ENCODE data around the gene MYO7A. TPM values are rescaled to one million over a fixed set of nuclear protein-coding genes. Genes with fewer than 3 reads are reported as not detected.

MYO7A gene
- total RNA-seq, 1 donor from 2014 or later, result 2.2 TPM

DNA sequence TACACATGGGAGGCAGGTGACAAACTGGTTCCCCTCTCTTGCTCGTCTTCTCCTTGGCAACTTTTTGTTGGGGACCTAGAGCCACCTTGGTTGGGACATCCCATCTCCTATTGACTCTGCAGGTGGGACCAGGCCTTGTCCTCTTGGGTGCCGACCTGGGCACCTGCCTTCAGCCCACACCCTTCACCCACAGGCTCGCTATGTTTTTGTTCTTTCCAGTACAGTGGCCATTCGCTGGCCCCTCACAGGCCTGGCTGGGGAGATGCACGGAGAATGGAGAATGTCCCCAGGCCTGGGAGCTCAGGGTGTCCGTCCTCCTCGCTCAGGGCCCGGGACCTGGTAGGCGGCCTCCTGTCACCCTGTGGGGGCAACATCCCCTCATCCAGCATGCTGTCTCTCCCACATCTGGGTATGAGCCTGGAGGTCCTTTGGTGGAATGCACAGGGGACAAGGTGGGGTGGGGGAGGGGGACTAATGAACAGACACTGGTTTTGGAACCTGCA lies 40.3 kb upstream of the MYO7A start:
- H3K27ac Mint-ChIP-seq, result no peak overlapping the region
- H3K27me3 Mint-ChIP-seq (ENCODE audit: low read depth), result no peaks in the 10 kb centered on the region
- peaks cover 12% of the 10 kb centered on the region for H3K4me1 Mint-ChIP-seq
- H3K4me3 Mint-ChIP-seq, result no peak overlapping the region
- TF ChIP-seq CTCF (IDR thresholded peaks at IDR 0.05; ENCODE audit: unreplicated experiment), result no peak
- no peak for DNase-seq (ENCODE audit: low spot score in 2 of 2, unreplicated experiment in 2 of 2)
- H3K9me3 Mint-ChIP-seq, result no peaks in the 10 kb centered on the region
- no peaks in the 10 kb centered on the region for H3K36me3 Mint-ChIP-seq

GRCh38 chr11:77088236-77089003 lies 39.6 kb upstream of the MYO7A start:
- Mint-ChIP-seq H3K4me1 (peaks cover 12% of the 10 kb centered on the region), H3K27ac (peak overlapping the region; percentile 39), H3K36me3 (no peaks in the 10 kb centered on the region), H3K9me3 (no peaks in the 10 kb centered on the region), H3K27me3 (ENCODE audit: low read depth) (no peaks in the 10 kb centered on the region), H3K4me3 (no peak overlapping the region)
- no peak for DNase-seq (ENCODE audit: low spot score in 2 of 2, unreplicated experiment in 2 of 2)
- no peak for TF ChIP-seq CTCF (IDR thresholded peaks at IDR 0.05; ENCODE audit: unreplicated experiment)

- H3K36me3 Mint-ChIP-seq, result no peaks in the 10 kb centered on the region
- peaks cover 12% of the 10 kb centered on the region for H3K4me1 Mint-ChIP-seq
- TF ChIP-seq CTCF (IDR thresholded peaks at IDR 0.05; ENCODE audit: unreplicated experiment), result no peak
- no peaks in the 10 kb centered on the region for H3K9me3 Mint-ChIP-seq
- no peak for DNase-seq (ENCODE audit: low spot score in 2 of 2, unreplicated experiment in 2 of 2)
- no peaks in the 10 kb centered on the region for H3K27me3 Mint-ChIP-seq (ENCODE audit: low read depth)
- no peak overlapping the region for H3K27ac Mint-ChIP-seq
- H3K4me3 Mint-ChIP-seq, result no peak overlapping the region
These were observed 39.0 kb upstream of the MYO7A start for GRCh38 chr11:77089004-77089545.

DNA sequence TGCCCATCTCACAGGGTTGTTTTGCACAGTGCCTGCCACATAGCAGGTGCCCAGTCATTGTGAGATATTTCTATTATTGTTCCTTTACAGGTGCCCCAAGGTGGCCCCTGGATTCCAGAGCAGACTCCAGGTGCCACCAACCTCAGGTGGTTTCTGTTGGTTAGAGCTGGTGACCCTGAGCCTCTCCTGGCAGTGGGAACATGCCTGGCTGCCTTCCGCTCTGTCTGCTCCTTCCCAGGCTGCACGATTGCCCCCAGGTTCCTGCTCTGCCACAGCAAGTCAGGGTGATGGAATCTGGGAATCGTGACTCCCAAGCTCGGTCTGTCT lies 38.0 kb upstream of the MYO7A start:
- H3K27me3 Mint-ChIP-seq (ENCODE audit: low read depth), result no peaks in the 10 kb centered on the region
- no peak overlapping the region for H3K4me3 Mint-ChIP-seq
- no peak for TF ChIP-seq CTCF (IDR thresholded peaks at IDR 0.05; ENCODE audit: unreplicated experiment)
- H3K4me1 Mint-ChIP-seq, result peaks cover 12% of the 10 kb centered on the region
- H3K36me3 Mint-ChIP-seq, result no peaks in the 10 kb centered on the region
- no peaks in the 10 kb centered on the region for H3K9me3 Mint-ChIP-seq
- no peak for DNase-seq (ENCODE audit: low spot score in 2 of 2, unreplicated experiment in 2 of 2)
- H3K27ac Mint-ChIP-seq, result no peak overlapping the region

- no peak overlapping the region for H3K27ac Mint-ChIP-seq
- peaks cover 12% of the 10 kb centered on the region for H3K4me1 Mint-ChIP-seq
- H3K36me3 Mint-ChIP-seq, result no peaks in the 10 kb centered on the region
- no peaks in the 10 kb centered on the region for H3K9me3 Mint-ChIP-seq
- no peak for DNase-seq (ENCODE audit: low spot score in 2 of 2, unreplicated experiment in 2 of 2)
- TF ChIP-seq CTCF (IDR thresholded peaks at IDR 0.05; ENCODE audit: unreplicated experiment), result no peak
- no peaks in the 10 kb centered on the region for H3K27me3 Mint-ChIP-seq (ENCODE audit: low read depth)
- no peak overlapping the region for H3K4me3 Mint-ChIP-seq
These were observed 37.5 kb upstream of the MYO7A start for GRCh38 chr11:77090373-77091111.

Measured in mesothelial cell of epicardium (in vitro differentiated cells).